ENCODE results near the gene CDYL. TPM values are rescaled to one million over a fixed set of nuclear protein-coding genes. Genes with fewer than 3 reads are reported as not detected.

Gene CDYL
- total RNA-seq, 1 donor from 2014 or later: 32.1 TPM

GRCh38 chr6:4913705-4914419 lies 137.7 kb downstream of the CDYL start:
- intact Hi-C loops (cut with DNase I): no loop called here
- ATAC-seq: peak; percentile 23
- no peak for DNase-seq (ENCODE audit: missing footprints)

GRCh38 chr6:4914420-4915159 lies 138.4 kb downstream of the CDYL start:
- ATAC-seq: no peak
- intact Hi-C loops (cut with DNase I): no loop called here
- no peak for DNase-seq (ENCODE audit: missing footprints)

GRCh38 chr6:4916954-4917561 lies 140.9 kb downstream of the CDYL start:
- intact Hi-C loops (cut with DNase I): no loop called here
- ATAC-seq (no peak), DNase-seq (ENCODE audit: missing footprints) (no peak)

- no peak for ATAC-seq
- intact Hi-C loops (cut with DNase I): no loop called here
- no peak for DNase-seq (ENCODE audit: missing footprints)
Observed at GRCh38 chr6:4920914-4921410, 144.8 kb downstream of the CDYL start.

- DNase-seq (ENCODE audit: missing footprints): no peak
- peak; percentile 17 for ATAC-seq
- intact Hi-C loops (cut with DNase I): no loop called here
Observed at GRCh38 chr6:4922488-4923037, 146.4 kb downstream of the CDYL start.

GRCh38 chr6:4923081-4923480 lies 146.9 kb downstream of the CDYL start:
- intact Hi-C loops (cut with DNase I): no loop called here
- DNase-seq (ENCODE audit: missing footprints): no peak
- ATAC-seq: no peak

GRCh38 chr6:4924661-4925271 lies 148.6 kb downstream of the CDYL start:
- ATAC-seq: no peak
- intact Hi-C loops (cut with DNase I): no loop called here
- DNase-seq (ENCODE audit: missing footprints): no peak

- ATAC-seq (peak; percentile 83), DNase-seq (ENCODE audit: missing footprints) (no peak)
- intact Hi-C loops (cut with DNase I): no loop called here
Observed at GRCh38 chr6:4925580-4925979, 149.4 kb downstream of the CDYL start.

- intact Hi-C loops (cut with DNase I): no loop called here
- DNase-seq (ENCODE audit: missing footprints) (no peak), ATAC-seq (no peak)
Observed at GRCh38 chr6:4928426-4928825, 152.2 kb downstream of the CDYL start.

- DNase-seq (ENCODE audit: missing footprints) (no peak), ATAC-seq (no peak)
- intact Hi-C loops (cut with DNase I): no loop called here
Observed at GRCh38 chr6:4929097-4929718, 153.0 kb downstream of the CDYL start.

GRCh38 chr6:4930025-4930691 lies 154.0 kb downstream of the CDYL start:
- DNase-seq (ENCODE audit: missing footprints) (no peak), ATAC-seq (no peak)
- intact Hi-C loops (cut with DNase I): loop anchor here (10.0 kb wide), 2 partner anchors 285 to 465 kb away; no protein-coding TSS in a partner anchor

GRCh38 chr6:4931530-4932227 lies 155.5 kb downstream of the CDYL start:
- DNase-seq (ENCODE audit: missing footprints): no peak
- no peak for ATAC-seq
- intact Hi-C loops (cut with DNase I): loop anchor here (10.0 kb wide), 2 partner anchors 287 to 467 kb away; no protein-coding TSS in a partner anchor

GRCh38 chr6:4932228-4932903 lies 156.2 kb downstream of the CDYL start:
- intact Hi-C loops (cut with DNase I): loop anchor here (10.0 kb wide), 2 partner anchors 288 to 468 kb away; no protein-coding TSS in a partner anchor
- no peak for DNase-seq (ENCODE audit: missing footprints)
- no peak for ATAC-seq

- ATAC-seq: no peak
- intact Hi-C loops (cut with DNase I): loop anchor here (5.0 to 10.0 kb wide), 4 partner anchors 158 to 623 kb away; partner anchors contain the start of gene CDYL
- DNase-seq (ENCODE audit: missing footprints): no peak
Observed at GRCh38 chr6:4935486-4935885, 159.3 kb downstream of the CDYL start.

- DNase-seq (ENCODE audit: missing footprints) (no peak), ATAC-seq (no peak)
- intact Hi-C loops (cut with DNase I): loop anchor here (5.0 to 10.0 kb wide), 4 partner anchors 159 to 624 kb away; partner anchors contain the start of gene CDYL
Observed at GRCh38 chr6:4935975-4936680, 159.9 kb downstream of the CDYL start.

- intact Hi-C loops (cut with DNase I): loop anchor here (5.0 to 10.0 kb wide), 4 partner anchors 159 to 624 kb away; partner anchors contain the start of gene CDYL
- no peak for ATAC-seq
- no peak for DNase-seq (ENCODE audit: missing footprints)
Observed at GRCh38 chr6:4936681-4937041, 160.5 kb downstream of the CDYL start.

All from Right ventricle myocardium inferior (tissue), 1 donor.